Stimulated activated CD8-positive, alpha-beta memory T cell treated with anti-CD3 and anti-CD28 coated beads, Interleukin-4, amount 100 ng/mL, for 24 hours (primary cell): Measurements from ENCODE around the gene IGSF5.

Experiments
- DNase-seq: peaks from one replicate; pipeline ENCODE4 v3.0.0-alpha.2; 2020; ENCODE audit warnings: low read depth

IGSF5 gene

DNA sequence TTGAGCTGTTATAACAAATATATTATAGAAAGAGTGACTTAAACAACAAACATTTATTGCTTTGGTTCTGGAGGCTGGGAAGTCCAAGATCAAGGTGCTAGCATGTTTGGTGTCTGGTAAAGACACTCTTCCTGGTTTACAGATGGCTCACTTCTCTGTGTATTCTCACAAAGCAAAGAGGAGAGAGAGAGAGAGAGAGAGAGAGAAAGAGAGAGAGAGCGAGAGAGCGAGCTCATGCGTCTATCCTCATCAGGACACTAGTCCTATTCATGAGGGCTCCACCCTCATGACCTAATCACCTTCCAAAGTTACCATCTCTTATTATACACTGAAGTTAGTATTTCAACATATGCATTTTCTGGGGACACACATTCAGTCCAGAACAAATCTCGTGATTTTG lies 89.6 kb downstream of the IGSF5 start:
- DNase-seq, result no peak

- no peak for DNase-seq
Observed at GRCh38 chr21:39837861-39838359, 92.9 kb downstream of the IGSF5 start.

DNA sequence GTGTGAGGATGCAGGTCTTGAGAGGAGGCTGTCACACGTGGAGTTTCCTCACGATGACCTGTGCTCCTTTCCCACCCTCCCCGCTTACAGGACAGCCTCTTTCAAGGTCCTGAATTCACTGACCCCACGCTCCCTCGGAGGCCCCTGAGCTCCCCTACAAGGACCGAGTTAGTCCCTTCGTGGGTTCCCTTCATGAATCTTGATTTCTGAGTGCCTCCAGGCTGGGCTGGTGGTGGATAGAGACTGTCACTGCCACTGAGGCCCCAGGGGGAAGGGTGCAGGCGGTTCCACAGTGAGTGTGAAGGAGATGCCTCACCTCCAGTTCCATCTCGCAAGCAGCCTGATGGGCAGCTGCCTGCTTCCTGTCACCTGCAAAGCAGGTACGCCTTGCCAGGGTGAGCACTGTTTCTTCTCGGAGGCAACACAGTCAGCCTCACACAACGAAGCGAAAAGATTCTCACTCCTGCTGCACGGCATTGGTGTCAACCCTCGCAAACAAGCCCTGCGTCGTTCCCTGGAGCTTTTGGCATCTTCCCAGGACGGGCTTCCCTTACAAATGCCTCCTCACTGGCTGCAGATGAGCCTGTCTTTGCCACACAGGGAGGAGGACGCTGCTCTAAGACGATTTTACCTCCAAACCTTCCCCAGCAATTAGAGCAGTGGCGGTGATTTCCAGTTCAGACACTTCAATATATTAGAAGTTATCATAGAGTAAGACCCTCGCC lies 95.6 kb downstream of the IGSF5 start:
- DNase-seq, result no peak

GRCh38 chr21:39842741-39843459 lies 97.9 kb downstream of the IGSF5 start:
- DNase-seq, result no peak

- DNase-seq, result no peak
Observed at GRCh38 chr21:39843483-39843882, 98.5 kb downstream of the IGSF5 start.

GRCh38 chr21:39843916-39844315 lies 98.9 kb downstream of the IGSF5 start:
- DNase-seq, result no peak

DNA sequence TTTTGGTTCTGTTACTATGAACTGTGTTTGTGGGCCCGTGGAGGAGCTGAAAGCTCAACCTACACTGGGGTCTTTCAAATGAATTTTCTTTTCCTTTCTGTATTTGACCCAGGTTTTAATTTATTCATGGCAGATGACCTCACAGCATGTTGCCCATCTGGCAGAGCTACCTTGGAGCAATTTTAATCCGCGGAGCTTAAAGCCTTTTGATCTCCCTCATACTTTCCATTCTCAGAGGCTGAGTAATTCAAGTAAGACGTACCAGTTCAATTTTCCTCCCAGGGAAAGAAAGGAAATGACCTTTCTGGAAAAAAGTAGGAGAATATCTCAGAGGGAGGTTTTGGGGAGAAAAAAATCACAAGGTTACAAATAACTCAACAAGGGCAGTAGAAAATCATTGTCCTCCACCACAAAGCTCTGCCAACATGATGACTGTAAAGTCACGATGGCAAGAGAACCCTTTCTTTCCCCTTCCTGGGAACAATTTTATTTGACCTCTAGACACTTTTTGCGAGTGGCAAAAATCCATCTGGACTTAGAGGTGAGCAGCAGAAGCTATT lies 100.7 kb downstream of the IGSF5 start:
- no peak for DNase-seq

GRCh38 chr21:39847877-39848276 lies 102.9 kb downstream of the IGSF5 start:
- no peak for DNase-seq

DNA sequence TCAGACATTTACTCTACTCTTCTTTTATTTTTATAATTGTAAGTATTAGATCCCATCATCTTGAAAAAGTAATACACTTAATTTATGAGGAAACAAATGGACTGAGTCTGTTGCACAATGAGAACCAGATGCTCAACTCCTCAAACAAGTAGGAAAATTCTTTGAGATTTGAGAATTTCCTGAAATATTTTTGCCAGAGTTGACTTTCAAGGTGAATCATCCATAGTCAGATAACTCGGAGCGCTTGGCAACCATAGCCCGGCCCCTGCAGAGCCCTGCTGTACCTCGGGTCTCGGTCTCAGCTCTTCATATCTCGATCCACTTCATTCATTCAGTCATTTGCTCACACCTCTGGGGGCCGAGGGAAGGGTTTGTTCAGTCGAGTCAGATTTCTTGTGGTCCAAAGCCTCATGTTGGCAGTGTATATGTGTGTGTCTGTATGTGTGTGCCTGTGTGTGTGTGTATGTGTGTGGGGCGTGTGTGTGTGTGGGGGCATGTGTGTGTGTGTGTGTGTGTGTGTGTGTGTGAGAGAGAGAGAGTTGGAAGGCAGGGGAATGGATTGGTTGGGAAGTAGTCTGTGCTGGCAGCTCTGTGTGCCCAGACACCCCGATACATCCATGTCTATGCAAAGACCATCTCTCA lies 104.2 kb downstream of the IGSF5 start:
- DNase-seq, result no peak

DNA sequence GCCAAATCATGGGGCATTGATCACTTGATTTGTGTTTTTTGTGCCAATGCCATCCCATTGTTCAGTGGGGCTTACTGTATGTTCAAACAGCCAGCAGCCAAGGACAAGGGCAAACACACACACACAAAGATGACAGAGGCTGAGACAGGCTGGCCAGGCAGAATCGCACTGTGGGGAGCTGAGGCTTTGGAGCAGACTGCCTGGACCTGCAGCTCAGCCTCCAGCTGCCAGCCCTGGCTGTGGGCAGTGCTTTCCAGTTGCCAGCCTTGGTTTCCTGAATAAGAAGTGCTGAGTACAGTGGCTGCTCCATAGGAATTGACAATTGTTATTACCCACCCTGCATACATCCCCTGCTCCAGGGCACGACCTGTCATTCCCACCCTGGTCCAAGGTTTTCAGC lies 105.3 kb downstream of the IGSF5 start:
- no peak for DNase-seq

GRCh38 chr21:39851002-39851618 lies 106.1 kb downstream of the IGSF5 start:
- no peak for DNase-seq
